Spleen (tissue), 11 donors: Measurements from ENCODE around the gene ZRSR2. TPM values are rescaled to one million over a fixed set of nuclear protein-coding genes. Genes with fewer than 3 reads are reported as not detected.

Experiments used
- DNase-seq: peaks from one replicate; pipeline ENCODE4 v3.0.0-alpha.2; 2020
- H3K27ac ChIP-seq, 8 donors: fragments of 200-600 bp; sonication (generic) in 7 of 8; 1 replicate in 4 of 8; 2 replicates in 4 of 8; pipeline versions ENCODE4 v1.5.0 to v1.8.0; 2016 to 2021; ENCODE audit warnings: inconsistent platforms in 4 of 8, mild to moderate bottlenecking in 4 of 8, moderate library complexity in 1 of 8
- H3K27me3 ChIP-seq, 7 donors: fragments of 200-600 bp; sonication (generic) in 6 of 7; replicated peaks in 1 of 7; 1 replicate in 4 of 7; 2 replicates in 3 of 7; pipeline versions ENCODE4 v1.5.0 to v1.8.0; 2016 to 2021; ENCODE audit warnings: inconsistent platforms in 3 of 7, mild to moderate bottlenecking in 1 of 7
- H3K36me3 ChIP-seq, 6 donors: fragments of 200-600 bp; sonication (generic) in 5 of 6; 1 replicate in 4 of 6; 2 replicates in 2 of 6; pipeline versions ENCODE4 v1.5.0 to v1.8.0; 2016 to 2021; ENCODE audit warnings: inconsistent platforms in 2 of 6
- H3K4me1 ChIP-seq, 6 donors: fragments of 200-600 bp; sonication (generic) in 5 of 6; 1 replicate in 3 of 6; 2 replicates in 3 of 6; pipeline versions ENCODE4 v1.5.0 to v1.8.0; 2016 to 2021; ENCODE audit warnings: inconsistent platforms in 3 of 6
- H3K4me3 ChIP-seq, 8 donors: fragments of 200-600 bp; sonication (generic) in 7 of 8; 1 replicate in 4 of 8; 2 replicates in 4 of 8; pipeline versions ENCODE4 v1.5.0 to v1.8.0; 2016 to 2021; ENCODE audit warnings: inconsistent platforms in 4 of 8, mild to moderate bottlenecking in 4 of 8, moderate library complexity in 2 of 8
- H3K9me3 ChIP-seq, 8 donors: fragments of 200-600 bp; sonication (generic) in 7 of 8; 1 replicate in 4 of 8; 2 replicates in 4 of 8; pipeline versions ENCODE4 v1.5.0 to v1.8.0; 2016 to 2021; ENCODE audit warnings: inconsistent platforms in 4 of 8
- CTCF ChIP-seq, 11 experiments: fragments of 200-600 bp in 7 of 11; fragments of 450-650 bp in 4 of 11; sonication (generic) in 4 of 11; IDR thresholded peaks in 8 of 11; conservative IDR thresholded peaks in 3 of 11; 1 replicate in 7 of 11; 2 replicates in 4 of 11; pipeline versions ENCODE4 v1.4.0 to v1.8.0; 2016 to 2021; ENCODE audit warnings: antibody characterized with exemption in 11 of 11, inconsistent platforms in 4 of 11, mild to moderate bottlenecking in 1 of 11
- POLR2A ChIP-seq, 3 donors: fragments of 450-650 bp; IDR thresholded peaks; one replicate each; pipeline ENCODE4 v1.5.1; 2017; ENCODE audit warnings: antibody characterized with exemption in 3 of 3, mild to moderate bottlenecking in 1 of 3
- POLR2AphosphoS5 ChIP-seq, 3 donors: sonication (generic); formaldehyde crosslinking; IDR thresholded peaks; one replicate each; pipeline ENCODE4 v1.5.1; 2017; ENCODE audit warnings: antibody characterized with exemption in 3 of 3
- WGBS, 5 donors: extraction: QIAGEN DNeasy Blood & Tissue Kit in 3 of 5; methylation state at CpG; one replicate each; pipeline versions ENCODE4 v1.1.5 to v1.1.7; 2013 to 2018; 5-methylcytosine and 5-hydroxymethylcytosine counted together
- intact Hi-C: fragments of 100-400 bp; cut with DNase I; formaldehyde crosslinking; loops from one replicate; pipeline ENCODE4 v1.15.0; 2023; ENCODE audit warnings: low total_unique reads
- polyA plus RNA-seq, 3 donors: library from polyadenylated mRNA; stranded (reverse); fragments of 200-250 nt; gene quantifications; one replicate each; pipeline ENCODE4 v1.2.1, GENCODE V29; 2013
- total RNA-seq, 7 donors: library from RNA; depleted of rRNA in 3 of 7; stranded (reverse); fragments of >200 nt in 3 of 7; fragmentation: NEBNext Ultra II Directional in 4 of 7; extraction: Animal tissue kit (Norgen Biotek cat#: 25700) in 4 of 7; gene quantifications; one replicate each; pipeline versions ENCODE4 v1.1.0 to v1.2.1, GENCODE V29; 2016 to 2021
- donor health status: healthy with polysubstance abuse.
- donor health status: DM: no; HTN: no; CAD: no; lungs with moderate emphysema.
- donor health status: DM: no; HTN: no; CAD: no.
- donor health status: Bipolar disorder and iron deficiency.
- donor health status: healthy.
- donor health status: DM: no; HTN: no; CAD: no.
- donor health status: DM: yes; HTN: yes; CAD: no.

ZRSR2 gene
- total and polyA plus RNA-seq, 10 donors, result 8.3 to 65.1 (median 19.7) TPM

DNA sequence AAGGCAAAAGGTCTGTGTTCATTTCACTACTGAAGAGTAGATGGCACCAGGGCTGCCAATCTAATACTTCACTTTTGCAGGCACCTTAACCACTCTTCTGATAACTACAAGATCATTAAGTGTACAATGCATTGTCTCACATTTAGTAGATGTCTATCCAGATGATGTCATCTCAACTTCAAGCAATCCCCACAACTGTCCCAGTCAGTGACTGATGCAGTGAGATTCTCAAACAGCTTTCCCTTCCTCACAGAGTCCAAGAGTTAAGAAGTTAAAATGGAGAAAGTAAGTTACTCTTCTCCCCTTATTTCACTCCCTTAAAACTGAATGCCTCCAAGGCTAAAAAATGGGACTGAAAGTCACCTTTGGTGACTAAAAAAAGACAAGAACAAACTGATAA, 53.7 kb downstream of the ZRSR2 start:
- no peak for DNase-seq
- H3K4me3 ChIP-seq, result no peak overlapping the region
- TF ChIP-seq POLR2AphosphoS5 (IDR thresholded peaks at IDR 0.05), result no peak
- TF ChIP-seq POLR2A (IDR thresholded peaks at IDR 0.05), result no peak
- no peak for TF ChIP-seq CTCF (IDR thresholded peaks at IDR 0.05 in 8 of 11, conservative IDR thresholded peaks at IDR 0.05 in 3 of 11)
- peaks cover 0 to 12% (median 0%) of the 10 kb centered on the region in 6 donors for H3K4me1 ChIP-seq
- no peak overlapping the region for H3K27ac ChIP-seq
- intact Hi-C loops, result no loop called here
- H3K27me3 ChIP-seq, result no peaks in the 10 kb centered on the region
- no peaks in the 10 kb centered on the region for H3K9me3 ChIP-seq
- peaks cover 0 to 54% (median 3%) of the 10 kb centered on the region in 6 donors for H3K36me3 ChIP-seq

DNA sequence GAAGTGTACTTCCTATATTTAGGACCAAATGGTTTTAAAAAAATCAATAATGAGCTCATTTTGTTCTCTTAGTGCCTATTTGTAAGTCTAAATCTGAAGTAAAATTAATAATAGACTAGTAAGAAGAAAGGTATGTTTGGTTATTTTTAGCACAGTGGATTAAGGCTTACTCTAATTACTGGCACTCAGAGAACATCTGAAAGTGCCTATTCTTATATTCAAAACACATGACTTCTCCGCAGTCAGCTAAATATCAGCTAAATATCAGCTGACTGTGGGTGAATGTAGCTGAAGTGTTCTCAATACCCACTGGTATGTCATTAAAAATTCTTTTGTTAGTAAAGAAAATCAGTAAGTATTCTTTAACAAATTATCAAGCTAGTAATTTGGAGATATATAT, 58.3 kb downstream of the ZRSR2 start:
- TF ChIP-seq CTCF (IDR thresholded peaks at IDR 0.05 in 8 of 11, conservative IDR thresholded peaks at IDR 0.05 in 3 of 11) (no peak), POLR2A (IDR thresholded peaks at IDR 0.05) (no peak), POLR2AphosphoS5 (IDR thresholded peaks at IDR 0.05) (no peak)
- Histone ChIP-seq H3K4me1 (peaks cover 0 to 31% (median 10%) of the 10 kb centered on the region in 6 donors), H3K27me3 (peaks cover 0 to 6% (median 0%) of the 10 kb centered on the region in 7 donors), H3K9me3 (no peaks in the 10 kb centered on the region), H3K4me3 (no peak overlapping the region), H3K27ac (peak overlapping the region in 1 of 8 donors; percentile 10), H3K36me3 (peaks cover 0 to 29% (median 1%) of the 10 kb centered on the region in 6 donors)
- intact Hi-C loops, result no loop called here
- 80 to 95% (median 89%) methylated on average over 1 of the region's 1 CpG for WGBS, 5 donors
- no peak for DNase-seq

GRCh38 chrX:15849555-15849954, 59.3 kb downstream of the ZRSR2 start:
- Histone ChIP-seq H3K4me1 (peaks cover 4 to 34% (median 14%) of the 10 kb centered on the region in 6 donors), H3K9me3 (no peaks in the 10 kb centered on the region), H3K4me3 (no peak overlapping the region), H3K27me3 (peaks cover 0 to 12% (median 0%) of the 10 kb centered on the region in 7 donors), H3K27ac (no peak overlapping the region), H3K36me3 (peaks cover 0 to 19% (median 0%) of the 10 kb centered on the region in 6 donors)
- DNase-seq, result no peak
- 58 to 70% (median 64%) methylated on average over 5 of the region's 5 CpGs for WGBS, 5 donors
- TF ChIP-seq POLR2A (IDR thresholded peaks at IDR 0.05), result no peak
- TF ChIP-seq CTCF (IDR thresholded peaks at IDR 0.05 in 8 of 11, conservative IDR thresholded peaks at IDR 0.05 in 3 of 11), result peak in 1 of 11 experiments; percentile 14
- intact Hi-C loops, result no loop called here

DNA sequence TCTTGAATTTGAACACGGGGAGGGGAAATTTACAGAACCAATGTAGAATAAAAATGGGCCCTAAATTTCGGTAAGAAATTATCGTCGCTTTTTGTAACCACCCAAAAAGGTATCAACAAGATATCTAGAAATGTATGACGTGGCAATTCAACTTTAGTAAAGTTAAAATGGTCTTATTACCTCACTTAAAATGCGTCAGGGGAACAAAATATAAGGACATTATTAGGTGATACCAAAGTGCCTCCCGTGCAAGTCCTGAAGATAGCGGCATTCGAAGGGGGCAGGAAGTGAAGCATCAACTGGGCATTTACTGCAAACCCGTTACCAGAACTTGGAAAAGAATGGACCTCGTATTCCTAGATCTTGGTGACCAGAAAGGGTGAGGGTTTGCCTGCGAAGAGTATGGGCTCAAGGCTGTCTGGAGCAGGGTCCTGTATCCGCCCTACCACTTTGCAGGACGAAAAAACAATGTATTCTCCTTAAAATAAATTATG, 63.3 kb downstream of the ZRSR2 start:
- Histone ChIP-seq H3K36me3 (peaks cover 0 to 7% (median 0%) of the 10 kb centered on the region in 6 donors), H3K27ac (peak overlapping the region in 7 of 8 donors; percentile 85 to 98 (median 95)), H3K27me3 (peaks cover 0 to 12% (median 0%) of the 10 kb centered on the region in 7 donors), H3K9me3 (no peaks in the 10 kb centered on the region), H3K4me1 (peaks cover 4 to 36% (median 24%) of the 10 kb centered on the region in 6 donors), H3K4me3 (peak overlapping the region; percentile 43 to 82 (median 68))
- WGBS, 5 donors, result 25 to 53% (median 37%) methylated on average over 13 to 14 of the region's 14 CpGs
- intact Hi-C loops, result no loop called here
- TF ChIP-seq POLR2A (IDR thresholded peaks at IDR 0.05) (no peak), POLR2AphosphoS5 (IDR thresholded peaks at IDR 0.05) (no peak)
- no peak for DNase-seq
